CD4-positive, alpha-beta T cell treated with Interleukin-10 for 1 hour (primary cell): ENCODE results near the gene POLE3.
"Not testable (repeated sequence)": the region's sequence is repeated elsewhere in the genome, so short reads cannot be mapped to it uniquely, and the experiment has no call there.

Source experiments
- DNase-seq: peaks from one replicate; pipeline ENCODE4 v3.0.0-alpha.2; 2020

POLE3 gene

DNA sequence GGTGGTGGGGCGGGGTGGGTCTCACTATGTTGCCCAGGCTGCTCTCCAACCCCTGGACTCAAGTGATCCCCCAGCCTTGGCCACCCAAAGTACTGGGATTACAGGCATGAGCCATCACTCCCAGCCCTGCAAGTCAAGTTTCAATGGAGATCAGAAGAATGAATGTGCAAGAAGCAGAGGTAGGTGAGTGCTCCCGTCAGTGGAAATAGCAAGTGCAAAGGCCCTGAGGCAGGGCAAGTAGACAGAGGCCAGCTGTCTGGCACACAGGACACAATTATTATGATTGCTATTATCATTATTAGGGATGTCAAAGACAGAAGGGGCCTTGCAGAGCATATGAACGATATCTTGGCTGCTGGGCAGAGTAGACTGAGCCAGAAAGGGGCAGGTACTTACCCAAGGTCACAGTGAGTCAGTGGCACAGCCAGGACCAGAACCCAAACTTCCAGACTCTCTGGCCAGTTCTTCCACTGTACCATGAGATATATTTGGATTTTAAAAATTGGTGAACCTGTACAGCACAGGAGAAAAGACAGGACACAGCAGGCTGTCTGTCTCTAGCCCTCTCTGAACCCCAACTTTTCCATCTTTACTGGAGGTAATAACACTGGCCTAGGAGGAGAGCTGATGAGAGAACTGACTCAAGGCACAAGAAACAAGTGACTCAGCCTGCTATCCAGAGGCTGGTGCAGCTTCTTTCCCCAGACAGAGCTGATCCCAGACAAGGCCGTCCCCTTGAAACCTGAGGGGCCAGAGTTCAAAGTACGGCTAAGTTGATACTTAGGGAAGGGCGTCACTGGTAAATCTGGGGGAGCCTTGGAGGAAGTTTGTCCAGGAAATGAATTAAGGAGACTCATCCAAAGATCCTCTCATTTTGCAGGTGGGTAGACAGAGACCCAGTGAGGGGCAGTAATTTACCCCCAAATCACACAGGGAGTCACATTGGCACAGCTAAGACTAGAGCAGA, 35.1 kb downstream of the POLE3 start:
- no peak for DNase-seq

DNA sequence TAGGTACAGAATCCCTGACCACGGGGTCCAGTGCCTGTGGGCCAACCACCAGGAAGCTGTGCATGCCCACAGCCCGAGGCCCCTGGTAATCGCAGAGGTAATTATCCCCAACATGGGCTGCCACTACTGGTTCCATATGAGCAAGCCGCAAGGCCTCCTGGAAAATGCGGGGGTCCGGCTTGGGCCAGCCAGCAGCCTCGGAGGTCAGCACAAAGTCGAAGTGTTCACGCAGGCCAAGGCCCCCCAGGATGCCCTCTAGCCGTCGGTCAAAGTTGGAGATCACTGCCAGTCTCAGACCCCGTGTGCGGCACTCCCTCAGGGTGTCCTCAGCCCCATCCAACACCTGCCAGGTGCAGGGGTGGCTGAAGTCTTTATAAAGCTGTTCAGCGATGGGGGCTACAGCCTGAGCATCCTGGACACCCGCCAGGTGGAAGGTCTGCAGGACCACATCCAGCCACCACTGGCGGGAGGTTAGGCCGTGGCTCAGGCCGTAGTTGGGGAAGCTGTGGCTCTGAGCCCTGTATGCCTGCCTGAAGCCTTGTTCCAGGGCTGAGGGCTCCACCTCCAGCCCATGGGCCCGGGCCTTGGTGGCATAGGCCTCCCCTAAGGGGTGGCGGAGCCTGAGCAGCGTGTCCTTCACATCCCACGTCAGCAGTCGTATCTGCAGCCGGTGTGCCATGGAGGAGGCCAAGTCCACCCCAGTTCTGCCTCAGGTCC, 36.6 kb downstream of the POLE3 start:
- no peak for DNase-seq

GRCh38 chr9:113373256-113373655, 37.2 kb downstream of the POLE3 start:
- no peak for DNase-seq

- DNase-seq = no peak
Observed at GRCh38 chr9:113372059-113372458, 38.4 kb downstream of the POLE3 start.

GRCh38 chr9:113370806-113371325, 39.6 kb downstream of the POLE3 start:
- DNase-seq = no peak

DNA sequence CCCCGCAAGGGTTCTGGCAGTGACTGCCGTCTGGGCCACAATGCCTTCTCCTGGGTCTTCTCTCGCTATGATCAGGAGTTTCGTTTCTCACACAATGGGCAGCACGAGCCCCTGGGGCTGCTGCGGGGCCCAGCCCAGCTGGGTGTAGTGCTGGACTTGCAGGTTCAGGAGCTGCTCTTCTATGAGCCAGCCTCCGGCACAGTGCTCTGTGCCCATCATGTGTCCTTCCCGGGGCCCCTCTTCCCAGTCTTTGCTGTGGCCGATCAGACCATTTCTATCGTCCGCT, 40.7 kb downstream of the POLE3 start:
- DNase-seq = no peak

DNA sequence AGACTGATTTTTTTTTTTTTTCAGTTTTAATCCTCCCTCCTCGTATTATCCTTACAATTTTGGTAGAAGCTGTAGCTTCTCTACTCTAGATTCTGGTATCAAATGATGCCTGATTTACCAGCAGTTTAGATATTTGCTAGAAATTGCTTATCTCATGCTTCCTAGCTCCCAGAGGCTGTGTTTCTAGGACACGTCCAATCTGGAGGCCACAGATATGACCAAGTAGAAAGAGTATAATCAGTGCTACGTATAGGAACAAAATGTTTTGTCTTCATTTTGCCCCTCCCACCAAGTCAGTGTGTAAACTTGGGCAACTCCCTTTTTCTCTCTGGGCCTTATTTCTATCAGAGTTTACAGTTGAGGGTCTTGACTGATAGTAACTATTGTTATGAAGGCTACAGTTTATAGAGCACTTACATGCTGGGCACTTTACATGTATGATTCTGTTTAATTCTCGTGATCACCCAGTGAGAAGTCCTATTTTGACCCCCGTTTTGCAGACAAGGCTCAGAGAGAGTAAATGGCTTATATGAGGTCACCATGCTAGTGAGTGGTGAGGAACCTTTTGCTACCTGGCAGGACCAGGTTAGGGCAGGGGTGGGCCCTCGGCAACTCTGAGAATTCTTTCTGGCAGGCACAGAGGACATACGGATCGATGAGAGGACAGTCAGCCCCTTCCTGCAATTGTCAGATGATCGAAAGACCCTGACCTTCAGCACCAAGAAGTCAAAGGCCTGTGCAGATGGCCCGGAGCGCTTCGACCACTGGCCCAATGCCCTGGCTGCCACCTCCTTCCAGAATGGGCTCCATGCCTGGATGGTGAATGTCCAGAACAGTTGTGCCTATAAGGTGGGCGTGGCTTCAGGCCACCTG, 41.3 kb downstream of the POLE3 start:
- DNase-seq = no peak

DNA sequence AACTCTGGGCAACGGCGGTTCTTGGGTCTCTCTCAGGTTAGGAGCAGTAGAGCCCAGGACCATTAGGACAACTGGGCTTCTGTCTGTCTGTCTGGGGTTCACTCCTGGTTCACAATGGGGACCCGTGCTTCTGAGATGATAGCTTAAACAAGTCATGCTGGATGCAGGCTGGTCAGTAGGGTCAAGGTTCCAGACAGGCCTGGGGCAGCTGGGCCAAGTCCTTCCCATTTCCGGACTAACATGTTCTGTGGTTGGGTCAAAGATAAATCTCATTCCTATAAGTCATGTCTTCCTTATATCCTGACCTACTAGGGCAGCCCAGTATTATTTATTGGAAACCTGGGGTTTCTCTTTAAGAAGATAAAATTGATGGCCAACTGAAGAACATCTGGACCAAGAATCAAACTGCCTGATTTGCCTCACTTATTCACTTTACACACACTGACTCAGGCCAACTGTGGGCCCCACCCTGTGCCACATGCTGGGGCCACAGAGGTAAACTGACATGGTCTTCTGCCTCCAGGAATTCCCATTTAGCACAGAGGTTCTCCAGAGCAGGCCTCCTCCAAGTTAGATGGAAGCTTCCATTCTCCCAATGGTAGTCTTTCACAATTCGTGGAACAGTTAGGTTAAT, 42.0 kb downstream of the POLE3 start:
- DNase-seq = no peak

GRCh38 chr9:113365652-113366051, 44.8 kb downstream of the POLE3 start:
- not testable (repeated sequence) for DNase-seq

GRCh38 chr9:113364951-113365350, 45.5 kb downstream of the POLE3 start:
- no peak for DNase-seq

GRCh38 chr9:113363336-113363735, 47.1 kb downstream of the POLE3 start:
- DNase-seq = no peak

DNA sequence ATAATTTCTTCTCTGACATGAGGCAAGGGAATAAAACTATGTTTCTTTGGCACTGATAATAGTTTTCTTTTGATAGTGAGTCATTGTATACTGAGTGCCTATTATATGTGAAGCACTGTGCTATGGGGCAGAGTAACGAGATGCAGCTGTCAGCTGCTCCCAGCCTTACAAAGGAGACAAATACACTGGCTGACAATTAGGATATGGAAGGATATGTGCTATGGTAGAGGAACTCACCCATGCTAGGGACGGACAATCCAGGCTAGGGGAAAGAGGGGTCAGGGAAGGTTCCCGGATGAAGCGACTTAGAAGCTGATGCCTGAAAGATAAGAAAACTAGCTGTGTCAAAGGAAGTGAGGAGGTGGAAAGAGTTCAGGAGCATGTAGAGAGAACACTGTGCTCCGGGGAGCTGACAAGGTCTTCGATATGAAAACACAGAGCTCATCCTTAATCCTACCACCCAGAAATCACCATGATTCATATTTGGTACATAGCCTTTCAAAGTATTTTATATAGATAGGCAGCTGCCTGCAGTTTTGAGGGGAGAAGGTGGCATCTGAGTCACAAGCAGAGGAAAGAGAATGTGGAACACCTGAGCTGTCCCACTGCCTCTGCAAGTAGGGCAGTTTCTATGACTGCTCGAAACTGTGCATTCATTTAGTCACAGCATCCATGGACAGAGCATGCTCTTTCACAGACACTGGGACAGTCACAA, 49.0 kb downstream of the POLE3 start:
- no peak for DNase-seq

DNA sequence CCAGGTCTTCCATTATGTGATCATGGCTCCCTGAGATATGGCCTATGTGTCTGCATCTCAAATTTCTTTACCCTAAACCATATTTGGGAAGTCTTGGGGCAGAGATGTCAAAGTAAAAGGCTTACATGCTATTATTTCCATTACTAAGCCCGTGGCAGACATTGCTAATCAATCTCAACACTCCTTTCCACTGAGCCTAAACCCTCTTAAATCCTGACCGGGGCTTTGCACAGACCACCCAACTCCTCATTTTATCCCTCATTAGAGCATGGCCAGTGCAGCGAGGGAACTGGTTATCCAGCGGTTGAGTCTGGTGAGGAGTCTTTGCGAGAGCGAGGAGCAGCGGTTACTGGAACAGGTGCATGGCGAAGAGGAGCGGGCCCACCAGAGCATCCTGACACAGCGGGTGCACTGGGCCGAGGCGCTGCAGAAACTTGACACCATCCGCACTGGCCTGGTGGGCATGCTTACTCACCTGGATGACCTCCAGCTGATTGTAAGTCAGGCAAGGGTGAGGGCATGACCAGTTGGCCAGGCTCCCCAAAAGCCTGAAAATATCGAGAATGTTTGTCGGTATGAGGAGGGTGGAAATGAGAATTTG, 50.1 kb downstream of the POLE3 start:
- DNase-seq = no peak

DNA sequence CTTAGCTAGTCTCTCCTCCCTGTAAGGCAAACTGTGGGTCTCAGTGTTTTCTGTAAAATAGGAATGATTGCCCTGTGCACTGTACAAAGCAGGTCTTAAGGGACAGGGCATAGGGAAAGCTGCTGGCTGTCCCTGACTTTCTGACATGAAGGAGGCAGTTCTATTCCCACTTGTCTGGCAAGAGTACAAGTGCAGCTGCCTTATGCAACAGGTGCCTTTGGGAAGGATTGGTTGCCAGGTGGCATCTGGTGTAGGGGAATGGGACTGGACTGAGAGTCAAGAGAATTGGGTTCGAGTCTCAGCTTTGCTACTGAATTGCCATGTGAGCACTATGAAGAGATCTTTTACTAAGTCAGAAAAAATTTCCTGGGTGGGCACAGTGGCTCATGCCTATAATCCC, 51.1 kb downstream of the POLE3 start:
- DNase-seq = no peak
